Measurements from ENCODE around the gene MBNL3.

MBNL3 gene

DNA sequence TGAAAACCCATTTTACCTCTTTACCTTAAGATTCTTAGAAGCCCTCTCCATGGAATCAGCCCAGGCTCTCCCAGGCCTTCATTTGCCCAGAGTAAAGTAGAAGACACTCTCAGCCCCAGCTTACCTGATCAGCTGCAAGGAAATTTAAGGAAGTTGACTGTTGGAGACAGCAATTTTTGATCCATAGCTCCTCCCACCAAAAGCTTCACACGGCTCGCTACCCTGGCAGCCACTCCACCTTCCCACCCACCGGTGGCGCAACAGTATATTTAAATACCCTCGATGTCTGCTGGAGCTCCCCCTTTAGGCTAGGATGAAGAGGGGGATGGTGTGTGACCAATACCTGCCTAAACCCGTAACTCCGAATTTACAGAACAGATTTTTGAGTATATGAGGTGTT lies 75.4 kb downstream of the MBNL3 start:
- DNase-seq = no peak

DNA sequence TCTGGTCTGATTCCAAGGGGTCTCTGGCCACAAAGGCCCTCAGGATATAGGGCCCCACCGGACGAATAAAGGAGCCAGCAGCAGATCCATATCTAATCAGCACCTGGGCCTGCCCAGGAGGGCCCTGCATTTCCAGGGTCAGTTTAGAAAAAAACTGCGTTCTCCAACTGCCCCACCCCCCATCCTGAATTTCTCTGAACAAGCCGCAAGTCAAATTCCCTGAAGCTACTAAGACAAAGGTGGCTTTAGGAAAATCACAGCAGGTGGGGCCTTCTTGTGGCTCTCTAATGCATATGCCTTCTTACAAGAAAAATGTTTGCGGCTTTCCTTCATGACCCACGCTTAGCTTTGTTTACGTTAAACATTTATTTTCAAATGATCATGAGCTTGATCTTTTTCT lies 76.6 kb downstream of the MBNL3 start:
- DNase-seq = no peak

DNA sequence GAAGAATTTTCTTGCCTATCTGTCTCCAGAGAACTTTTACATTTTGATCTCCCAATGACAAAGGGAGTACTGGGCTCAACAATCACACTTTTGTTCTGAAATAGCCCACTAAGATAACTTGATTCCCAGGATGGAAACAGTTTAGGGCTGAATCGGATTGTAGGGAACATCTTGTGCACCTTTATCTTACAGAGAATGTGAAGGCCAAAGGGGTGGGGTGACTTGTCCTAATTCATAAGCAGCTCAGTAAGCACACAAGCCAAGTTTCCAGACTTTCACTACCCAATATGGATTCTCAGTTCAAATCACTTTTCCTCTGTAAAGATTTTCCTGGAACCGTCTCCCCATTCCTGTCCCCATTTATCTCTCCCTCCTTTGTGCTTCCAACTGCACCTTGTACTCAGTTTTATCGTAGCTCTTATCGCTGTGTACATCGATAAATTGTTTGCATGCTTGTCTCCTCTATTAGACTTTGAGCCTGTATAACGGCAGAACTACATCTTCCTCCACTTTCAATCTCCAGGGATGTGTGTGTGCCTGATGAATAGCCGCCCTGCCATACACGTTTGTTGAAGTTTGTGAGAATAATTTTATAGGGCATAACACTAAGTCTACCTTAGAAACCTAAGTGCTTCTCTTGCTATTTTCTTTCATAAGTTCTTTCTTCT lies 77.4 kb downstream of the MBNL3 start:
- no peak for DNase-seq

DNA sequence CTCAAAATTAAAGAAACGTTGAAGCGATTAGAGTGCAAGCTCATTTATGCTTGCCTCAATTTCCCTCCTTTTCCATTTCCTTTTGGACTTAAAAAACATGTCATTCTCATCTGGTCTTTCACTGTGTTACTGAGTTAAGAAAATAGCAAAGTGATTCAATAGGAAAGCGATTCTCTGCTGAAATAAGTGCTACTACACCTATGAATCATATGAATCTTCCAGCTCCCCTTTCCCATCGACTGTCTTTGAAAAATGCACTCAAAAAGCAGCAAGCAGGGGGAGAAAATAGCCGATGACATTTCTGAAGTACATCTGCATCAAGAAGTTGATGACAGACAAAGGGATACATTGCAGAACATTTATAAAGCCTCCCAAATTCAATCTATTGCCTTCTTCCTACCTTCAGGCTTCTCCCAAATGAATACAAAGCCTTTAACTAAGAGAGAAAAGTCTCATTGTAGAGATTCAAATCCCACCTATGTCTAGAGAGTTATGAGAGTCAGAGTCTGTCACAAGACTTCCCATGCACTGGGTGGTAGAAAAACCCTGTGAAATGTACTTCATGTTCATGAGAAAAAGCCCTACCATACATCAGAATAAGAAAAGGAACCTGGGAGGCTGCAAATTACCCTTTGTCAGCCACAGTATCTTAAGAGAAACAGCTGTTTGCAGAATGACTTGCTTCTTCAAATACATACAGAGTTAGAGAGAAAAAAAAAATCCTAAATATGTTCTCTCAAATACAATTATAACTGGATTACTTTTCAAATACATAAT lies 78.9 kb downstream of the MBNL3 start:
- no peak for DNase-seq

DNA sequence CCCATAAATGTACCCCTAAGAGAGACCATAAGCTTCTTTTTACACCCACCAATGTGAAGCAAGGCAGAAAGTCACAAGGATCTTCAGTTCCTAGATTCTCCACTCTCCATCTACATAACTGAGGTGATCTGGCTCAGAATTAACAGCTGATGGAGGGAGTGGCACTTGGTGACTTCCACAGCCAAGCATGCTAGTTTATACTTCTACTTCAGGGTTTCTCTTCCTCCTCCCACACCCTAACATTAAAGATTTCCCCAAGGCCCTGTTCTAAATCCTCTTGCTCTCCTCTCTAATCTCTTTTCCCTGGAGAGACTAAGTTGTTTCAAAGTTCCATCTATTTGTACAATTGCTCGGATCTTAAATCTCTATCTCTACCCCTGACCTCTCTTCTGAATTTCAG lies 81.1 kb downstream of the MBNL3 start:
- DNase-seq = no peak

DNA sequence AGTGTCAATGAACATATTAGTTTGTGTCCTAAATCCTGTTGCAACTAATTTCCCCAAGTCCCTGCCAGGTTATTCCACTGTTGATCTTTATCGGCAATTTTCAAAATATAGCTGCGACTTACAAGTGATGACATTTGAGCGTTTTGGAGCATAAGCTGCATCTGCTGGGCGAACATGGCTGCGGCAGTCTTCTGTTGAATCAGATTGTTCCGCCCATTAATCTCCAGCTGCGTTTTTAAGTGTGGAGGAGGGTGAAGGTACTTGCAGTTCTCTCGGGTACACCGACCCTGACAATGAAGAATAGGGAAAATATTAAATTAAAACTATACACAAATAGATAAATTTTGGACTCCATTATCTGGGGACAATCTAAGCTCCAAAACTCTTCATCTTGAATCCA lies 82.7 kb downstream of the MBNL3 start:
- DNase-seq = no peak

DNA sequence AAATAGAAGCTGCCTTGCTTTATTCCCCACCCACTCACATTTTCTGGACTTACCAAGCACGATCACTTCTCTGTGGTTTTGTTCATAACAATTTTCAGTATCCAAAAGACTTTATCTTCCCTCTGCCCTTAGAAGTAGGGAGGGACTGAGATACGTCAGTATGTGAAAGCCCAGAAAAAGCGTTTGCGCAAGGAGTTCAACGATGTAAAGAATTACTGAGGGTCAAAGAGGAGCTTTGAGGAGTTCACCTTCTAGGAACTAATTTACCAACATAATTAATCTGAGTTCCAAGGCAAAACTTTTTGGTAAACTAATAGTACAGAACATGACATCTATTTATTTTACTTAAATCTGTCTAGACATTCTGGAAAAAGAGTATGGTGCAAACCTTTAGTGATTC lies 84.6 kb downstream of the MBNL3 start:
- DNase-seq = no peak

DNA sequence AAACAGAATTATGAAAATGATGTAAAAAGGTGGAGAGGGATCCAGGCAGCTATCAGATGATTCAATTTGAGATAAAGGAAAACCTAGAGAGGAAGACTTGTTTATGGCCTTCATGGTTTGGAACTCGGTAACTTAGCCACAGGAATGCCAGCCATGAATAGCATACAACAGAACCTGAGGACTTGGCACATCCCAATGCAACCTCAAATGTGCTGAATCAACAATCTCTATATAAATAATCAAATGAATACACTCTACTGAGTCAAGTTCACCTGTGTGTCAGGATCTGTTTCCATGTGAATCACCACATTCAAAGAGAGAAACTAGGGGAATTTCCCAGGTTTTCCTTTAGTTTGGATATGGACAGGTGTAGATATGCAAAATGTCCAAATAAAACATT lies 86.9 kb downstream of the MBNL3 start:
- no peak for DNase-seq

DNA sequence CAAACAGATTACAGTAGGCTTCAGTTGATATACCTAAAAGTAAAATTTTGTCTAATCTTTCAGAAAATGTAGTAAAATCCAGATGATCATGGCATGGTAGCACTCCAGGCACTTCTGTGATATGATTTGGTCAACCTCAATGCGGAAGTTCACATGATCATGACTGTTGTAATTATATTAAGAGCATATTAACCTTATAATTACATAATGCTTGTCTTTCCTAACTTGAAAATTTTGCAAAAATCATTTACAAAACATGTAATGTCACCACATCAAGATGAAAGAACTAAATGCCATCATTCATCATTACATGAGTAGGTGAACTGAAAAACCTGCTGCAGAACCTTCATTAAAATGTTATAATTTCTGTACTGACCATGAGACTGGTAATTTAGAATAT lies 88.1 kb downstream of the MBNL3 start:
- no peak for DNase-seq

DNA sequence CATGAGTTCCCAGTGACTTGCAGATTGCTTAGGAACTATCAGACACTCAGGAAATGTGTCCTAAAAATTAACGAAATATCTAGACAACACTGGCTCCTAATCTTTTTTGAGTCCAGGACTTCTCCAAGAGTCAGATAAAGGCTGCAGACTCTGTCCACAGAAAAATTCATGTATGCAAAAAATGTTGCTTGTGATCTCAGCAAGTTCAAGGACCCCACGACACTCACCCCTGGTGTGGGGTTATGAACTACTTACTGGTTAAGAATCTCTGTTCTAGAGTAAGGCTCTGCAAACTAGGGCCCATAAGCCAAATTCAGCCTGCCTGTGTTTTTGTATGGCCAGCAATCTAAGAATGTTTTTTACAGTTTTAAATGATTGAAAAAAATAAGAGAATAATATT lies 93.2 kb downstream of the MBNL3 start:
- DNase-seq = no peak

DNA sequence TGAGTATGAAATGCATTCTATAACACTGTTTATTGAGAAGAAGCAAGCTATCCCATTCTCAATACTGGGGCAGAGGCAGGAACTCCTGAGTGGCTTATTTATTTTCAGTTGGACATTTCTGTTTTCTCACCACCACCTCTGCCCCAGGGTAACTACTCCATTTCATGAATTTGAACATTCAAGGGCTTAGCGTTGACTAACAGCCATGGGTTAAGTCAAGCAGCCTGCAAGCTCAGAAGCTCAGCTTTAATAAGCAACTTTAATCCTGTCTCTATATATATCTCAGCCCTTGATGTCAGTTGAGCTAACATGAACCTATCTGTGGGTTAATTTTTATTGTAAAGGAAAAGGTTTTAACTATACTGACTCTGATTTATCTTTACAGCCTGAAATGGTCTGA lies 93.8 kb downstream of the MBNL3 start:
- DNase-seq = no peak

DNA sequence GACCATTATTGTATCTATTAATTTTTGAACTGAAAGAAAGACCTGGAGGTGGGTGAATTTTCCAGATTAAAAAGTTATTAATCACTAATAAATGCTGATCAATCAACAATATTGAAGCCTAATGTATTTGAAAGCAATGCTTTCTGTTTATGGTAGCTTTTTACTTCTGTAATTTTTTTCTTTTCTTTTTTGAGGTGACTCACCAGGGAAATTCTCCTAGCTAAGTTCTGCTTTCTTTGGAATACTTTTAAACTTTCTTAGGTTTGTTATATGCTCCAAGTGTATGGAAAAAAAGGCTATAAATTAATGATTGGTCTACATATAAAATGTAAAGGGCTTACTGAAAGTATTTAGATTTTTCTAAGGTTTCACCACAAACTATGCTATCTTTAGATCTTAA lies 94.2 kb downstream of the MBNL3 start:
- DNase-seq = no peak

DNA sequence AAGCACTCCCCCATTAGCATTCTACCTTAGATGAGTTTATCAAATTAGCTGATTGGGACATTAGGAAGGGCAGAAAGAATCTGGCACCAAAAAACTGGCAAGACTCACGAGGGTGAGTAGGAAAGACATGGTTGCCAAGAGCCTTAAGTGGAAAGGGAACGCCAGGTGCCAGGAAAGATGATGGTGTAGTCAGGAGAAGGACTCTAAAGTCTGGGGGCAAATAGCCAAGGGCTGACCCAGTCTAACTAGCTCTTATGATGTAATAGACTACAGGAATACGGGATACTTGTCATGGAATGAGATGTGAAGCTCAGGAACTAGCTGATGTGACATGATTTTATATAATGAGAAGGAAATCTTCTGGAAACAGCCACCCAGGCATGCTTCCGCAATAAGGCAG lies 94.8 kb downstream of the MBNL3 start:
- no peak for DNase-seq

DNA sequence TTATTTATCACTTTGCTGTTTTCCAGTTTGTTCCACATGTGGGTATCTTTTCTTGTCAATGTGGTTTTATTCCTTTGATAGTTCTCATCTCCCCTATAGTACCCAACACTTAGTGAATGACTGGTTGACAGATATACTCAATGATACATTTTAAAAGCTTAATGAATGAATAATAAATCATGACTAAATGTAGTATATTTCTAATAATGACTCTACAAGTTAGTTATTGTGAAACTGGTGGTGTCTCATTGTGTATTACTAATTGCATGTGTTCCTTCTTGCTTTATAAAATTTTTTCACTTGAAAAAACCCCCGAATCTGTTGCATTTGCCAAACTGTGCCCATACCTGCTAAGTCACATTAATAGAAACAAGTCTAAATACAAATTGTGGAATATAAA lies 95.4 kb downstream of the MBNL3 start:
- no peak for DNase-seq

DNA sequence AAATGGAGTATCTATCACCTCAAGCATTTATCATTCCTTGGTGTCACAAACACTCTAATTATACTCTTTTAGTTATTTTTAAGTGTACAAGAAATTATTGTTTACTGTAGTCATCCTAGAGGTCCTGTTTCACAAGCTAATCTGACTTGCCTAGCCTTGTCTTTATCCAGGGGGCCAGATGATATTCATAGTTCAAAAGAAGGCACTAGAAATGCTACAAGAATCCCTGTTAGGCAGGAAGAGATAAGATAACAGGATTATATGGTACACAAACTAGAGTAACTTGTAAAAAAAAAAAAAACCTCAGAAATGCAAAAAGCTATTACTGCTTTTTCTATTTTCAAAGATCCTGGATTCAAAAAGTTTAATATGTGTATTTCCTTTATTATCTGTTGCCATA lies 95.8 kb downstream of the MBNL3 start:
- DNase-seq = no peak

DNA sequence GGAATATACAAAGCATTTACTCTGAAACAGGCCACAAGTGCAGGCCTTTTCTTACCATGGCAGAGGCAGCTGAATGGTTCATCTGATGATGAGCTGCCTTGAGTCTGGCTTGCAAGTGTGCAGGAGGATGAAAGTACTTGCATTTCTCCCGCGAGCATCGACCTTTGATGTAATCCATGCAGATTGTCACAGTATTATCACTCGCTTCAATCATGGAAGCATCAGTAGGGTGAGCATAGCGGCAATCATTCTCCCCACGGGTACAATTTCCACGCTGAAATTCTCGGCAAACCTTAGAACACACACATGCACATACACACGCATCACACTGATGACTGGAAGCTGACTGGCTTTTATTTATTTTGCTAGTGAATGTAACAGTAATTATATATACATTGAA lies 98.0 kb downstream of the MBNL3 start:
- no peak for DNase-seq

DNA sequence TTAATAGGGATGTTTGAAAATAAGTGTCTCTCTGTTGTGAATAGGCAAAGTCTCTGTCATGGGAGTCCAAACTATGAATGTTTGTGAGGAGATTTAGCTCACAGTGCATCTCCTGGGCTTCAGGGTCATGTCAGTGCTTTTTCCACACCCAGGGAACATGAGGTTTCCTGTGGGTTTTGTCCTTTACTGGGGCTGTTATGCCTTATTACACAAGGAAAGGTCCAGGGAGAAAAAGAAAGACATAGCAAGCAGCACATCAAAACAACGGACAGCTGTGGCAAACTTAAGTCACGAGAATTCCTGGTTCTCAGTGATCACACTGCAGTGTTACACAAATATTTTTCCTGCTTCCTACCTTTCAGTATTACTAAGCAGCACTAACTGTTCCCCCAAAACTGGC lies 99.4 kb downstream of the MBNL3 start:
- no peak for DNase-seq

DNA sequence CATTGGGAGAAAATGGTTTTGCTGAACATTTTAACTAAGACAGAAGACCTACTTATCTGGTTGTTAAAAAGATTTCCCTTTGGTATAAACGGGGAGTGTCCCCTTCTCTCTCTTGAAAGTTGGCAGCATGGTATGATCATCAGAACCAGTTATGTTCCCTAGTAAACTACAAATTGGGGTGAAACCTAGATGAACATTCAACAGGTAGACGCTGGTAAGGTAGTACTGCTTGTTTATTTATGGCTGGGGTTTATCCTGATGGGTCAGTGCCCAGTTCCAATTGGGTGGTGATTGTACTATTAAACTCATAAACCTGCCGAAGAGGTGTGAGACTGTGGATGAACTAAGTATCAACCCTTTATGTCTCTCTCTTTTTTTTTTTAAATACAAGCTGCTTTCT lies 100.5 kb downstream of the MBNL3 start:
- DNase-seq = no peak

DNA sequence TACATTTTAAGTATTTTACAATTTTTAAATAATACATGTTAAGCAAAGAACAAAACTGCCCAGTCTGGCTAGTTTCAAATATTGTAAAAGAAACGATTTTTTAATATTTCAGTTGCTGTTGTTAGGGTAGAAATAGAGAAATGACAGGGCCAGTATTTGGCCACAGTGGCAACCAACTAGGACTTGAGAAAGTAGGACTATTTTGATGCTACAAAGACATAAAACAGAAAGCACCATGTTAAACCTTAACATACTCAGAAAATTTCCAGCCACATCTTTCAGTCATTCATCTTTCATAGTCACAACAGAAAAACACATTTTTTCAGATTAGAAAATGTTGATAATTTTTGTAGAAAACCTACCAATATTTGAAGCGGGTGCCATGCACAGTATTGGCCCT lies 104.5 kb downstream of the MBNL3 start:
- DNase-seq = no peak

DNA sequence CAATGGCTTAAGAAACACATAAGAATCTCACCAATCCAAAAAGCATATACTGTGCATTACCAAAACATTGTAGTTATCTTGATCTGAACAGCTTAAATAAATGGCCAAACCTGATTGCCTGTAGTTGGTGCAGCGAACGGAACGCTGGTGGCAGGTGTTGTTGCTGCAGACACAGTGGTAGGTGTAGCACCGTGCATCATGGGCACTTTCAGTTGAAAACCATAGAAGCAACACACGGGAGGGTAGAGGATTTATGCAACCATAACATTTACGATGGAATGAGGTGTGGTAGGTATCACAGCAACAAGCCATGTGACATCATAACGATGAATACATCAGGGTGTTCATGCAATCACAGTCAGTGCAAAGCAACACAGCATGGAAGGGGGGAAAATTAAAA lies 106.8 kb downstream of the MBNL3 start:
- DNase-seq = no peak

DNA sequence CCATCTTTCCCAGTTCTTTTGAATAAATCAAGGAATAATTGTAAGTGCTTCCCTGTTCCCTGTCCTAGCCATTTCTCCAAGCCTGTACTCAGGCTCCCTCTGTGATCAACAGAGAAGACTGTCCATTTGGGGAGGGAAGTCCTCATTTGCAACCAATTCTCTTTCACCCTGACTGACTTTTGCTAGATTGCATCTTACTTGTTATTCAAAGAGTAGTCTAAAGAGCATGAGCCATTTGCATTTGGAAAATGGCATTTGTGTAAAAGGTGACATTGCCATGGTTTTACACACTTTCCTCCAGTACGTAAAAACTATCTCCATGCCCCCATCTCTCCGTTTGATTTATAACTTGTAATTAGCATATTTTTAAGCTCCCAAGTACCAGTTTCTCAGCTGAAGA lies 110.6 kb downstream of the MBNL3 start:
- no peak for DNase-seq

DNA sequence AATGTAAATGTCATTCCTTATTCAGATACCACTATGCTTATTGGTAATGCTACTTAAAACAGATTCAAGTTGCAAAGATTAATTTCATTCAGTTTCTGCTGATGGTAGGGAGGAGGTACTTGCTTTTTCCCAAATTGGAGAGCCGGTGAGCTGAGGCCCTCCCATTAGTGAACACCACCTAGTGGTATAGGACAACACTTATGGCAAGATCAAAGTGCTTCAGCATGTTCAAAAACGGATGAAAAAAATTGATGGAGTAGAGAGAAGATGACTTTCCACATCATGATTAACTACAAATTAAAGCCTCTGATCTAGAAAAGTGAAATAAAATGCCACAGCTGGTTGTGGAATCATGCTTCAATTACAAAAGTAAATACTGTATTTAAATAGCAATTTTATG lies 112.9 kb downstream of the MBNL3 start:
- DNase-seq = no peak

DNA sequence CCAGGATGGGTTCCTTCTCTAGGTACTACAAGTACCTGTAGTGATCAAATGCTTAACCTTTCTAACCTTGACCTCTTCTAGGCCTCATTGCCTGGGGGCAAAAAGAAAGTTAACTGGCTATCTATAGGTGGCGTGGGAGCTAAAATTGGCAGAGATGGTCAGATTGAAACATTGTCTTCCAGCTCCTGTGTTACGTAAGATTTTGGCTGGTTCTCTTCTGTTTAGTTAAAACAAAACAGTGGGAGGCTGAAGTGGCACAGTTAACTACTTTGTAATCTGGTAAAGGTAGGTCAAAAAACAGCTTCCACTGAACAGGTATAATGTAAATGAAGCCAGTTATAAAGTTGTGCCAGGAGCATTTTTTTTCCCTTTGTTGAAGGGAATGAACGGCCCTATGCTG lies 115.2 kb downstream of the MBNL3 start:
- DNase-seq = no peak

DNA sequence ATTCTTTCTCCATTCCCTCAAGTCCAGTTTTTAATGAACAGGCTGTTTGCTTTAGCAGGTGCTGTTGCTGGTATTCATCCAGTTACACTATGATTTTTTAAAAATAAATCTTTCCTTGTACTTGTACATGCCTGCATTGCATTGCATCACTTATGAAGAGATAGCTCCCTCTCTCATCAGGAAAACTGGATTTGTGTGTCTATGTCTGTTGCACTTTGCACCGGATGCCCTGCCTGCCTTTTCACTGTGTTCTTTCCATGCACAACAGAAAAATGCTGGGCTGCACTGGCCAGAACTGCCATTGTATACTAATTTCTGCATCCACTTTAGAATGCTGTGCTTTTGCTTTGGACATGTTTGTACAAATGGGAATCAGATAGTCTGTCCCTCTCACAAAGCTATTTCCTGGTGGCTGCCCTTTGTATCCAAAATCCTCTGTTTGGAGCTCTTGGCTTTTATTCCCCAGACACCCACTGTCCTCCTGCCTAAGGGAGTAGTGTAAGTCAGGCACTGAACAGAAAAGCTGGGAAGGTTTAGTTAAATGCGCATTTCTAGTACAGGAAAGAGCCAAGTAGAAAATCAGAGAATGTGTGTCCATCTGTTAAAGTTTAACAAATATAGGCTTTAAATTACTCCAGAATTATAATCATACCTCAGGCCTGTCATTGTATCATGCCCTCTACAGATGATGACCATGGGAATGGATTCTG lies 119.1 kb downstream of the MBNL3 start:
- no peak for DNase-seq

Measured in activated CD4-positive, alpha-beta T cell treated with anti-CD3 and anti-CD28 coated beads, Interleukin-2, amount 50 U/mL, for 4 hours (primary cell).